Effector CD4-positive, alpha-beta T cell (primary cell): ENCODE measurements around the gene DGKQ.
"Not testable (repeated sequence)": the region's sequence is repeated elsewhere in the genome, so short reads cannot be mapped to it uniquely, and the experiment has no call there.

ENCODE experiments used
- DNase-seq: peaks from one replicate; pipeline ENCODE4 v3.0.0-alpha.2; 2020

DGKQ gene

GRCh38 chr4:1010395-1011021, 37.1 kb upstream of the DGKQ start:
- DNase-seq, result peak; percentile 51

DNA sequence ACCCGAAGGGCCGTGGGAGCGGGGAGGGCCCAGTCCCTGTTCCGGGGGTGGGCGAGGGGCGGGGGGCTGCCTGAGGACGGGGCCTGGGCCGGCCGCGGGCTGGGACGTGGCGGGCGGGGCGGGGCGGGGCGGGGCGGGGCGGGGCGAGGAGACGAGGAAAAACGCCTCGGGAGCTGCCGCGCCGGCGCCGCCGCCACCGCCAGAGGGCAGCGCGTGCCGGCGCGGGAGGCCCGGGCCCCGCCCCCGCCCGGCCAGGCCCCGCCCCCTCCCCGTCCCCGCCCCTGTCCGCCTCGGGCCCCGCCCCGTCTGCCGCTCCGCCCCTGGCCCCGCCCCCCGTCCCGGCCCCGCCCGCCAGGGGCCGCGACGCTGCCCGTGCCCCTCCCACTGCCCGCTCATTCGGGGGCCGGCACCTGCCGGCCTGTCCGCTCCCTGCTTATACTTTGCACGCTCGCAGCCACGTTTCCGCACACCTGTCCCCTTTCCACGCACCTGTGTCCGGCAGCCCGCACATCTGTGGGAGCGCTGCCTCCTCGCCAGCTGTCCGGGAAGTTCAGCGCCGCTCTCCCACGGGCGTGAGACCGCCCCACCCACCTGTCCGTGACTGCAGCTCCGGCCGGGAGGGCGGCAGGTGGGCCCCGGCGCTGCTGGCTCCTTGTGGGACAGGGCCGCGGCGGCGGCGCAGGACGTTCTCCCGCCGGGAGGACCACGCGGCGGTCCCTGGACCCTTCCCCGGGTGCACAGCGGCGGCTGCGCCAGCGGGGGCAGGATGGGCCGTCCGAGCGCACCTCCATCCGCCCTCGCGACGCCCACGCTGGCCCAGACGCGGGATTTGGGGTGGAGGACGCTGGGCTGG, 36.4 kb upstream of the DGKQ start:
- DNase-seq, result peak; percentile 69

DNA sequence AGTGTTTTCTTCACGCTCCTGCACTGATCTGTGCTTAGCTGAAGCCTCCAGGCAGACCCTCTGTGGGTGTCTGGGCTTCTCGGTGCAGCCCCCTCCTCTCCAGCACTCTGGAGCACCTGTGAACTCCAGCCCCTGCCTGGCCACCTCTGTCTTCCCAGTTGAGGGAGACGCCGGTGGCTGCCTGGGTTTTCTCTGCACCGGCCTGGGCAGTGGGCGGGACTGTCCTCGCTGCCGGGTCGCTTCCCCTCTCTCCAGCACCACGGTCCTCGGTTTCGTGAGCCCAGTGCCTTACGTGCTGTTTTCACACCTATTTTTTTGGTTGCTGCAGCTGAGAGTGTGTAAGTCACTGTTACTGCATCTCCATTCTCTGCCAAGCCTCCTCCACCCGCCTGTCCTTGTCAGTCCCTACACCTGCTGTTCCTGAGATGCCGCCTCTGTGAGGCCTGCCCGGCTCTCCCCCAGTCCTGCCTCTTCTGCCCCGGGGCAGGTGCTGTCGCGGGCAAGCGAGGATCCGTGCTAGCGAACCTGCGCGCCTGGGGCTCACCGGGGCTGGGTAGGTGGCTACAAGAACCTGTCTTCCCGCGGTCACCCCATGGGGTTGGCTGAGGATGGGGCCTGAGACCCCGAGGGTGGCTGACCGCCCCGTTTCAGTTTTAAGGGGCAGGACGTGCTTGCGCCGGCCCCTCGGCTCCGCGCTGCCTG, 35.6 kb upstream of the DGKQ start:
- peak; percentile 23 for DNase-seq

DNA sequence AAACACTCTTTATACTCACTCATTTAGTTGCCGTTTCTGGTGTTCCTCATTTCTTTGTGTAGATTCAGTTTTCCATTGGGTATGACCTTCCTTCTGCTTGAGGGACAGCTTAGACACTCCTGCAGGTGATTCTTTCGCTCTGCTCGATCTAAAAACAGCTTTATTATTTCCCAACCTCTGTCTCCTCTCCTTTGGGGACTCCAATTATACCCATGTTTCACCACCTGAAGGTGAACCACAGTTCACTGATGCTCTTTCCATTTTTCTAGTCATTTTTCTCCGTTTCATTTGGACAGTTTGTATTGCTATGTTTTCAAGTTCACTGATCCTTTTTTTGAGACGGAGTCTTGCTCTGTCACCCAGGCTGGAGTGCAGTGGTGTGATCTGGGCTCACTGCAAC, 33.5 kb upstream of the DGKQ start:
- DNase-seq, result no peak

- DNase-seq, result no peak
These were observed 31.5 kb upstream of the DGKQ start for GRCh38 chr4:1004557-1005485.

DNA sequence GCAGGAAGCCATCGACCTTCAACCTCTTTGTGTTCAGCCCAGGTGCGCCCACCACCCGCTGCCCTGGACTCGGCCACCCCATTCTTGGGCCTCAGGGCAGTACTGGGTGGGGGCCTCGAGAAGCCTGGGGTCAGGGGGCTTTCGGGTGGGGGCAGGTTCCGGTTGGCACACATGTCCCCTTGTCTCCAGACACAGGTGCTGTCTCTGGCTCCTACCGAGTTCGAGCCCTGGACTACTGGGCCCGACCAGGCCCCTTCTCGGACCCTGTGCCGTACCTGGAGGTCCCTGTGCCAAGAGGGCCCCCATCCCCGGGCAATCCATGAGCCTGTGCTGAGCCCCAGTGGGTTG, 30.7 kb upstream of the DGKQ start:
- DNase-seq, result no peak

GRCh38 chr4:1003271-1004070, 30.1 kb upstream of the DGKQ start:
- no peak for DNase-seq

DNA sequence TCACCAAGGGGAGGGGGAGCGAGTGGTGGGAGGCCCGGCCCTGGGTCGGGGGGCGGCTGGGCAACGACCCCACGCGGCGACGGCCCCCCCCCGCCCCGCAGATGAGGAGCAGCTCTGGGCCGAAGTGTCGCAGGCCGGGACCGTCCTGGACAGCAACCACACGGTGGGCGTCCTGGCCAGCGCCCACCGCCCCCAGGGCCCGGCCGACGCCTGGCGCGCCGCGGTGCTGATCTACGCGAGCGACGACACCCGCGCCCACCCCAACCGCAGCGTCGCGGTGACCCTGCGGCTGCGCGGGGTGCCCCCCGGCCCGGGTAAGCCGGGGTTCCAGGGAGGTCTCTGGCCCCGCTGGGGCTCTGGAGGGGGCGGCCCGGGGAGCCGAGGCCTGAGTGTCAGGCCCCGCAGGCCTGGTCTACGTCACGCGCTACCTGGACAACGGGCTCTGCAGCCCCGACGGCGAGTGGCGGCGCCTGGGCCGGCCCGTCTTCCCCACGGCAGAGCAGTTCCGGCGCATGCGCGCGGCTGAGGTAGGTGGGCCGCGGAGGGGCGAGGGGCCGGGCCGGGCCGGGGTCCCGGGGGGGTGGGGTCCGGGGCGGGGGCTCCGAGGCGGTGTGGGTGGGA, 29.4 kb upstream of the DGKQ start:
- no peak for DNase-seq

GRCh38 chr4:1002131-1002630, 28.8 kb upstream of the DGKQ start:
- DNase-seq, result no peak

GRCh38 chr4:1001561-1002130, 28.3 kb upstream of the DGKQ start:
- no peak for DNase-seq

DNA sequence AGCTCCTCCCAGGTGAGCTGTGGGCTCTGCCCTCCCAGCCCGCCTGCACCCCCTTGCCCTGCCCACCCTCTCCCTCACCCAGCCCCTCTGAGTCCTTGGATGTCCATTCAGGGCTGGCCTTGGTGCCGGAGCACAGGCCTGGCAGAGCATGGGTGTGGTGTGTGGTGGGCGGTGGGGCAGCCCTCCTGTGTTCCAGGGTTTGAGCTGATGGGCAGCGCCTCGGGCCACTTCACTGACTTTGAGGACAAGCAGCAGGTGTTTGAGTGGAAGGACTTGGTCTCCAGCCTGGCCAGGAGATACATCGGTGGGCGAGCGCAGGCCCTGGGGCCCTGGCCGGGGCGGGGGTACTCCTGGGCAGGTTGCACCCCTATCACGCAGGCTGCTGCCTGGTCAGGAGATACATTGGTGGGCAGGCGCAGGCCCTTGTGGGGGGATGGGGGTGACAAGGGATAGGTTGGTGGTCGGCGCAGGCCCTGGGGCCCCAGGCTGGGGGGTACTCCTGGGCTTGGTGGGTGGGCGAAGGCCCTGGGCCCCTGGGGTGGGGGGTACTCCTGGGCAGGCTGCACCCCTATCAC, 27.4 kb upstream of the DGKQ start:
- no peak for DNase-seq

- no peak for DNase-seq
These were observed 26.6 kb upstream of the DGKQ start for GRCh38 chr4:999882-1000425.

GRCh38 chr4:999240-999863, 26.0 kb upstream of the DGKQ start:
- DNase-seq, result not testable (repeated sequence)

DNA sequence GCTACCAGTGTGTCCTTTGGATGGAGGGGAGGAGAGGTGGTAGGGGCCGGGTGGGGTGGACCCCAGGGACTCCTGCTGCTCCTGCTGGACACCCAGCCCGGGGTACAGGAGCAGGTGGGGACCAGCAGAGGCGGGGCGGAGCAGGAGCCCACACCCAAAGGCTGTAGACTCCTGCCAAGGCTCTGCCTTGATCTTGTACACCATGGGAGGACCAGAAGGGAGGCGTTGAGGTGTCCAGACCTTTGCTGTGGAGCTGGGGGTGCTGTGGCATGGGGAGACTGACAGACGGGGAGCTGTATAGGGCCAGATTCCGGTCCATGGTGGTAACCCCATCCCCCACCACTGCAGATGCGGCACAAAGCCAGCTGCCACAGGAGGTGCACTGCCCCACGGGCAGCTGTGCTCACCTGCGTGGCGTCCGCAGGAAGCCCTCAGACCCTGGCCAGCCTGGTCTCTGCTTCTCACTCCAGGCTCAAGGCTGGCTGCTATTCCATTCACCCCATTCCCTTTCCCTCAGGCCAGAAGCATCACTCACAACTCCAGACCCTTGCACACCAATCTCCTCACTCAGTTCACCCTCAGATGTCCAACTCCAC, 24.8 kb upstream of the DGKQ start:
- no peak for DNase-seq

DNA sequence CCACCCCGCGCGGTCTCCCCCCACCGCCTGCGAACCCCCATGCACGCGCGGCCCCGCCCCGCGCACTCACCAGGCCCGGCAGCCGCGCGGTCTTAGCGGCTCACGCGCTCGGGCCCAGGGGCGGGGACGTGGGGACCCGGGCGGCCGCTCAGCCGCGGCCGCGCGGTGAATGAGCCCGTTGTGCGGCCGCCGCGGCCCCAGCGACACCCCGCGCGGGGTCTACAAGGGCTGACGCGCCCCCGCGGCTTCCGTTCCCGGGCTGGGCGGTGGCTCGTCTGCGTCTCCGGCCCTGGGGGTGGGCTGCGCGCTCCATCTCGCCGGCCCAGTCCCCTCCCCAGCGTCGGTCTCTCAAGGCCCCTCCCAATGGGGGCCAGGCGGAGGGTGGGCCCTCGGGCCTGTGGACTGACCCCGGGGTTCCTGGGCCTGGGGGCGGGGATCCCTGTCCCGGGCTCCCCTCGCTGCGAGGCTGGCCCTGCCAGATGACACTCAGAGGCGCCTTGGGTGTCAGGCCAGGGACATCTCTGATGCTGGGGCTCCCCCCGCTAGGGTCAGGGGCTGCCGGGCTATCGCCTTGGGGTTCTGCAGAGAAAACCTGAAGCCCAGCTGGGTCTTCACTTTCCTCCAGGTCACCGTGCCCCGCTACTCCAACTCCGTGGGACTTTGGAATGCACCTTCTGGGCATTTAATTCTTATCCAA, 24.2 kb upstream of the DGKQ start:
- no peak for DNase-seq

DNA sequence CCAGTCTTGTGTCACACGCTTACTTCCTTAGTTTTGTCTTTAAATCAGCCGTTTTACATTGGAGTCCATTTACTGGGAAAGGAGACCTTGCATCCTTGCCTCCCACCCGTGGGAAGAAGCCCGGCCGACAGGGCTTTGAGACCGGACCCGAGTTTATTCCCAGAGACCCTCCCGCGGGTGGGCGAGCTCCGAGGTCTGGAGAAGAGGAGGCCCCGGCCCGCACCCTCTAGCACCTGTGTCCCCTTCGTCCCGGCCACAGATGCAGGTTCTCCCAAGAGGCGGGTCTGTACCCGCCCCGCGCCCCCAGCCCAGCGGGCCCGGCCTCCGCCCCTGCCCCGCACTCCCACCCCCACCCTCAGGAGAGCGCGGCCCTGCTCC, 23.6 kb upstream of the DGKQ start:
- DNase-seq, result no peak

DNA sequence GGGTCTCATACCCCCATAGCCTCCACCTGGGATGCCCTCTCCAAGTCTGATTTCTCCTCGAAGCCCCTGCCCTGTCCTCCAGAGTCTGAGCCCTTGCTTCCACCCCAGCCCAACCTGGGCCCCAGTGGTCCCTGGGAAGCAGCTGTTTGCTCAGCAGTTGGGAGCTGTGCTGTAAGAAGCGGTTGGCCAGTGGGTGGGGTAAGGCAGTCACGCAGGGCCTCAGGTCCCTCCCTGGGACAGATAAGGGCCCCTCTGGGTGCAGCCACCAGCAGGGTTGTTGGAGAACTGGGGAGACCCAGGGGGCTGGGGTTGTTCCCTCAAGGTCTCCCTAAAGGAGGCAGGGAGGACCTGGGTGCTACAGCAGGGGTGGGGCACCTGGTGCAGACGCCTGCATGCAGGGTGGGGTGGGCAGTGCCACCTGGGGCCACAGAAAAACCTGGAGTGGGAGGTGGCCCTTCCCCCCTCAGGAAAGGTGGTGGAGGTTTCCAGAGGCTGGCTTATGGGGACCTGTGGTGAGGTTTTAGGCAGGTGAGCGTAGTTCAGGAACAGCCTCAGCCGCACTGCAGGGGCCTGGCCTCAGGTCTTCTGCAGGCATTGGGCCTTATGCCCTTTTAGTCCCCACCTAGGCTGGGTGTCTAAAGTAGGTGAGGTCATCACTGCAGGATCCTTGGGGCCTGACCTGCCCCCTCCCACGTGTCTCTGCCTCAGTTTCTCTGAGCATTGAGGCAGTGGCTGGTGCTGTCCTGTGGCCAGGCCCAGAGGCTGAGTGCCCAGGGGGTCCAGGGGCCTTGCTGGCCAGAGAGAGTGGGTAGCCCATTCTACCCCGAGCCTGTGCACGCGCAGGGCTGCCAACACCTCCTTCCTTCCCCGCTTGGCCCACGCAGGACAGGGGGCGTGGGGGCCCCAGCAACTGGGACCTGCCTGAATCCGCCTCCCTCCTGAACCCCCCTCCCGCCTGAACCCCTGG, 22.9 kb upstream of the DGKQ start:
- no peak for DNase-seq
